Smooth muscle cell (in vitro differentiated cells): ENCODE measurements around the gene CASP8AP2. TPM values are rescaled to one million over a fixed set of nuclear protein-coding genes. Genes with fewer than 3 reads are reported as not detected.
"Not testable (repeated sequence)": the region's sequence is repeated elsewhere in the genome, so short reads cannot be mapped to it uniquely, and the experiment has no call there.

Experiments
- DNase-seq: peaks from one replicate; lab custom pipeline; 2025; ENCODE audit not compliant: unreplicated experiment; lab: John Stamatoyannopoulos, UW
- H2AFZ ChIP-seq: fragments of 200-600 bp; sonication (generic); 2 replicates; pipeline ENCODE4 v1.6.0; 2016; ENCODE audit warnings: antibody characterized with exemption, low read depth, mild to moderate bottlenecking
- H3F3A ChIP-seq: fragments of 200-600 bp; sonication (generic); 2 replicates; pipeline ENCODE4 v1.6.0; 2017; ENCODE audit warnings: antibody characterized with exemption, low read depth
- H3K27ac ChIP-seq: fragments of 200-600 bp; sonication (generic); 2 replicates; pipeline ENCODE4 v1.5.1; 2016; ENCODE audit warnings: low read depth, mild to moderate bottlenecking
- H3K27me3 ChIP-seq: fragments of 200-600 bp; sonication (generic); 2 replicates; pipeline ENCODE4 v1.6.1; 2016; ENCODE audit warnings: low read depth, mild to moderate bottlenecking
- H3K36me3 ChIP-seq: fragments of 200-600 bp; sonication (generic); 2 replicates; pipeline ENCODE4 v1.5.1; 2016; ENCODE audit warnings: low read depth
- H3K4me1 ChIP-seq: fragments of 200-600 bp; sonication (generic); 2 replicates; pipeline ENCODE4 v1.5.1; 2016; ENCODE audit warnings: low read depth
- H3K4me2 ChIP-seq: fragments of 200-600 bp; sonication (generic); 2 replicates; pipeline ENCODE4 v1.6.0; 2016; ENCODE audit warnings: mild to moderate bottlenecking
- H3K4me3 ChIP-seq: fragments of 200-600 bp; sonication (generic); 2 replicates; pipeline ENCODE4 v1.5.1; 2016; ENCODE audit warnings: mild to moderate bottlenecking
- H3K79me2 ChIP-seq: fragments of 200-600 bp; sonication (generic); 2 replicates; pipeline ENCODE4 v1.6.0; 2016; ENCODE audit warnings: low read depth, mild to moderate bottlenecking
- H3K9ac ChIP-seq: fragments of 200-600 bp; sonication (generic); 2 replicates; pipeline ENCODE4 v1.6.0; 2016; ENCODE audit warnings: low read depth
- H3K9me3 ChIP-seq: fragments of 200-600 bp; sonication (generic); replicated peaks from 2 replicates; pipeline ENCODE4 v1.5.1; 2016; ENCODE audit warnings: low read depth
- H4K20me1 ChIP-seq: fragments of 200-600 bp; sonication (generic); 2 replicates; pipeline ENCODE4 v1.6.0; 2016; ENCODE audit warnings: low read depth
- CTCF ChIP-seq: fragments of 200-600 bp; sonication (generic); IDR thresholded peaks from 2 replicates; pipeline ENCODE4 v1.5.1; 2017; ENCODE audit warnings: borderline replicate concordance, mild to moderate bottlenecking, antibody characterized with exemption; ENCODE audit not compliant: insufficient read depth, poor library complexity, severe bottlenecking
- WGBS: methylation state at CpG from one replicate; pipeline ENCODE4 v1.1.7; 2016; ENCODE audit warnings: low lambda C conversion rate; 5-methylcytosine and 5-hydroxymethylcytosine counted together
- polyA plus RNA-seq: library from polyadenylated mRNA; unstranded; fragments of >200 nt; fragmentation: Nextera tagmentation; extraction: Ambion mirVana; gene quantifications from 2 replicates; pipeline ENCODE4 v1.2.1, GENCODE V29; 2016
- total RNA-seq: library from RNA; depleted of rRNA; stranded (reverse); fragments of >200 nt; gene quantifications from 2 replicates; pipeline ENCODE4 v1.2.3, GENCODE V29; 2014

Gene CASP8AP2
- total and polyA plus RNA-seq, 2 experiments from 2014 or later = 13.3 to 18.7 TPM

- H3K27ac ChIP-seq = no peak overlapping the region
- H3K36me3 ChIP-seq = no peaks in the 10 kb centered on the region
- H3K4me2 ChIP-seq = no peak overlapping the region
- peaks cover 9% of the 10 kb centered on the region for H3K4me1 ChIP-seq
- TF ChIP-seq CTCF = no peak
- H3F3A ChIP-seq = no peaks in the 10 kb centered on the region
- no peaks in the 10 kb centered on the region for H4K20me1 ChIP-seq
- no peak overlapping the region for H2AFZ ChIP-seq
- H3K4me3 ChIP-seq = no peak overlapping the region
- H3K79me2 ChIP-seq = no peaks in the 10 kb centered on the region
- no peaks in the 10 kb centered on the region for H3K9me3 ChIP-seq
- WGBS = 97% methylated on average over 44 of the region's 44 CpGs
- peaks cover 27% of the 10 kb centered on the region for H3K27me3 ChIP-seq
- no peak for DNase-seq
- no peak overlapping the region for H3K9ac ChIP-seq
Observed at GRCh38 chr6:89886378-89887120, 56.9 kb downstream of the CASP8AP2 start.

- peaks cover 9% of the 10 kb centered on the region for H3K4me1 ChIP-seq
- H4K20me1 ChIP-seq = no peaks in the 10 kb centered on the region
- H3K27ac ChIP-seq = no peak overlapping the region
- no peak for DNase-seq
- H3K9me3 ChIP-seq = no peaks in the 10 kb centered on the region
- H3K79me2 ChIP-seq = no peaks in the 10 kb centered on the region
- TF ChIP-seq CTCF = no peak
- no peak overlapping the region for H3K9ac ChIP-seq
- 90% methylated on average over 43 of the region's 43 CpGs for WGBS
- H3K4me2 ChIP-seq = no peak overlapping the region
- H3F3A ChIP-seq = no peaks in the 10 kb centered on the region
- no peaks in the 10 kb centered on the region for H3K36me3 ChIP-seq
- H3K27me3 ChIP-seq = peaks cover 38% of the 10 kb centered on the region
- no peak overlapping the region for H3K4me3 ChIP-seq
- H2AFZ ChIP-seq = no peak overlapping the region
Observed at GRCh38 chr6:89887452-89888137, 57.9 kb downstream of the CASP8AP2 start.

- H3K27me3 ChIP-seq = peaks cover 42% of the 10 kb centered on the region
- no peaks in the 10 kb centered on the region for H3F3A ChIP-seq
- H3K36me3 ChIP-seq = no peaks in the 10 kb centered on the region
- H3K9me3 ChIP-seq = no peaks in the 10 kb centered on the region
- H3K4me2 ChIP-seq = no peak overlapping the region
- H4K20me1 ChIP-seq = no peaks in the 10 kb centered on the region
- no peak overlapping the region for H2AFZ ChIP-seq
- TF ChIP-seq CTCF = no peak
- WGBS = 96% methylated on average over 7 of the region's 7 CpGs
- H3K9ac ChIP-seq = no peak overlapping the region
- peaks cover 9% of the 10 kb centered on the region for H3K4me1 ChIP-seq
- no peak for DNase-seq
- H3K27ac ChIP-seq = no peak overlapping the region
- no peak overlapping the region for H3K4me3 ChIP-seq
- no peaks in the 10 kb centered on the region for H3K79me2 ChIP-seq
Observed at GRCh38 chr6:89888138-89888514, 58.4 kb downstream of the CASP8AP2 start.

GRCh38 chr6:89888871-89889270 lies 59.2 kb downstream of the CASP8AP2 start:
- Histone ChIP-seq H3F3A (no peaks in the 10 kb centered on the region), H2AFZ (no peak overlapping the region), H3K9ac (no peak overlapping the region), H3K27me3 (peaks cover 42% of the 10 kb centered on the region), H3K4me1 (peaks cover 9% of the 10 kb centered on the region), H3K9me3 (no peaks in the 10 kb centered on the region), H3K4me2 (no peak overlapping the region), H4K20me1 (no peaks in the 10 kb centered on the region), H3K27ac (no peak overlapping the region), H3K79me2 (no peaks in the 10 kb centered on the region), H3K36me3 (no peaks in the 10 kb centered on the region), H3K4me3 (no peak overlapping the region)
- DNase-seq = no peak
- no peak for TF ChIP-seq CTCF
- 89% methylated on average over 3 of the region's 3 CpGs for WGBS

GRCh38 chr6:89890845-89891528 lies 61.3 kb downstream of the CASP8AP2 start:
- peaks cover 42% of the 10 kb centered on the region for H3K27me3 ChIP-seq
- 4% methylated on average over 11 of the region's 11 CpGs for WGBS
- H3K9ac ChIP-seq, H3K79me2 ChIP-seq, H3K27ac ChIP-seq, H3K4me1 ChIP-seq, H3K9me3 ChIP-seq, H3K4me3 ChIP-seq, DNase-seq, H4K20me1 ChIP-seq, H3F3A ChIP-seq, H2AFZ ChIP-seq, H3K4me2 ChIP-seq, H3K36me3 ChIP-seq: not testable (repeated sequence)
